Measurements from ENCODE around the gene KMT2E.

GRCh38 chr7:105136221-105136620 is 122.2 kb downstream of the KMT2E start:
- TF ChIP-seq POLR2A (IDR thresholded peaks at IDR 0.05) (no peak), CTCF (IDR thresholded peaks at IDR 0.05) (no peak)

Measured in prostate gland (tissue), 2 donors.